HEK293 (cell line): Measurements from ENCODE around the gene AMN.

Experiments used
- FEZF1 ChIP-seq: fragments of 450-650 bp; formaldehyde crosslinking; IDR thresholded peaks from 2 replicates; pipeline ENCODE4 v1.5.1; 2016; ENCODE audit warnings: missing biosample characterization, missing genetic modification characterization
- GLIS2 ChIP-seq: fragments of 450-650 bp; formaldehyde crosslinking; IDR thresholded peaks from 2 replicates; pipeline ENCODE4 v1.5.1; 2016; ENCODE audit warnings: missing biosample characterization, missing genetic modification characterization
- HIC1 ChIP-seq: fragments of 450-650 bp; formaldehyde crosslinking; IDR thresholded peaks from 2 replicates; pipeline ENCODE4 v1.5.1; 2016; ENCODE audit warnings: missing biosample characterization, missing genetic modification characterization
- PATZ1 ChIP-seq: fragments of 450-650 bp; formaldehyde crosslinking; IDR thresholded peaks from 2 replicates; pipeline ENCODE4 v1.5.1; 2016; ENCODE audit warnings: missing biosample characterization, missing genetic modification characterization
- ZFP69B ChIP-seq: fragments of 450-650 bp; formaldehyde crosslinking; IDR thresholded peaks from 2 replicates; pipeline ENCODE4 v1.5.1; 2016; ENCODE audit warnings: missing biosample characterization, missing genetic modification characterization
- ZNF146 ChIP-seq: fragments of 450-650 bp; formaldehyde crosslinking; IDR thresholded peaks from 2 replicates; pipeline ENCODE4 v1.5.1; 2016; ENCODE audit warnings: missing biosample characterization, missing genetic modification characterization
- ZNF155 ChIP-seq: fragments of 450-650 bp; formaldehyde crosslinking; IDR thresholded peaks from 2 replicates; pipeline ENCODE4 v1.5.1; 2016; ENCODE audit warnings: missing biosample characterization, missing genetic modification characterization
- ZNF174 ChIP-seq: fragments of 450-650 bp; formaldehyde crosslinking; IDR thresholded peaks from 2 replicates; pipeline ENCODE4 v1.5.0; 2017; ENCODE audit warnings: missing biosample characterization, mild to moderate bottlenecking, missing genetic modification characterization
- ZNF202 ChIP-seq: fragments of 450-650 bp; formaldehyde crosslinking; IDR thresholded peaks from 2 replicates; pipeline ENCODE4 v1.5.1; 2016; ENCODE audit warnings: missing biosample characterization, missing genetic modification characterization, borderline replicate concordance
- ZNF248 ChIP-seq: fragments of 450-650 bp; formaldehyde crosslinking; IDR thresholded peaks from 2 replicates; pipeline ENCODE4 v1.5.1; 2017; ENCODE audit warnings: missing biosample characterization, missing genetic modification characterization
- ZNF341 ChIP-seq: fragments of 450-650 bp; formaldehyde crosslinking; IDR thresholded peaks from 2 replicates; pipeline ENCODE4; 2016; ENCODE audit warnings: low read depth, missing biosample characterization, missing genetic modification characterization
- ZNF350 ChIP-seq: fragments of 450-650 bp; formaldehyde crosslinking; IDR thresholded peaks from 2 replicates; pipeline ENCODE4 v1.5.0; 2017; ENCODE audit warnings: missing biosample characterization, mild to moderate bottlenecking, missing genetic modification characterization
- ZNF426 ChIP-seq: fragments of 450-650 bp; formaldehyde crosslinking; IDR thresholded peaks from 2 replicates; pipeline ENCODE4 v1.5.1; 2017; ENCODE audit warnings: missing biosample characterization, missing genetic modification characterization, mild to moderate bottlenecking, inconsistent platforms, moderate library complexity
- ZNF501 ChIP-seq: fragments of 450-650 bp; formaldehyde crosslinking; IDR thresholded peaks from 2 replicates; pipeline ENCODE4 v1.5.1; 2016; ENCODE audit warnings: missing biosample characterization, missing genetic modification characterization
- ZNF521 ChIP-seq: fragments of 450-650 bp; formaldehyde crosslinking; IDR thresholded peaks from 2 replicates; pipeline ENCODE4 v1.5.1; 2017; ENCODE audit warnings: missing biosample characterization, mild to moderate bottlenecking, missing genetic modification characterization
- ZNF555 ChIP-seq: fragments of 450-650 bp; formaldehyde crosslinking; conservative IDR thresholded peaks from 2 replicates; pipeline ENCODE4 v1.5.1; 2017; ENCODE audit warnings: missing biosample characterization, mild to moderate bottlenecking, missing genetic modification characterization, inconsistent platforms
- ZNF639 ChIP-seq: fragments of 450-650 bp; formaldehyde crosslinking; IDR thresholded peaks from 2 replicates; pipeline ENCODE4 v1.5.1; 2016; ENCODE audit warnings: missing biosample characterization, missing genetic modification characterization
- ZNF692 ChIP-seq: fragments of 450-650 bp; formaldehyde crosslinking; IDR thresholded peaks from 2 replicates; pipeline ENCODE4 v1.5.1; 2016; ENCODE audit warnings: missing biosample characterization, missing genetic modification characterization
- ZNF701 ChIP-seq: fragments of 450-650 bp; formaldehyde crosslinking; IDR thresholded peaks from 2 replicates; pipeline ENCODE4 v1.5.1; 2016; ENCODE audit warnings: missing biosample characterization, missing genetic modification characterization
- ZNF76 ChIP-seq: fragments of 450-650 bp; formaldehyde crosslinking; IDR thresholded peaks from 2 replicates; pipeline ENCODE4; 2016; ENCODE audit warnings: low read depth, missing biosample characterization, missing genetic modification characterization, borderline replicate concordance
- ZSCAN30 ChIP-seq: fragments of 450-650 bp; IDR thresholded peaks from 2 replicates; pipeline ENCODE4 v1.5.1; 2018; ENCODE audit warnings: missing biosample characterization, mild to moderate bottlenecking, missing genetic modification characterization, moderate library complexity
- TF ChIP-seq, protein P1 (sequence below): fragments of 450-650 bp; formaldehyde crosslinking; IDR thresholded peaks from 2 replicates; pipeline ENCODE4 v1.5.1; 2016; ENCODE audit warnings: missing biosample characterization, missing genetic modification characterization
- TF ChIP-seq, protein P2 (sequence below): fragments of 450-650 bp; IDR thresholded peaks from 2 replicates; pipeline ENCODE4 v1.5.1; 2018; ENCODE audit warnings: missing biosample characterization, missing genetic modification characterization
- TF ChIP-seq, protein P3 (sequence below): fragments of 450-650 bp; formaldehyde crosslinking; IDR thresholded peaks from 2 replicates; pipeline ENCODE4 v1.5.1; 2016; ENCODE audit warnings: missing biosample characterization, missing genetic modification characterization
- TF ChIP-seq, protein P4 (sequence below): fragments of 450-650 bp; formaldehyde crosslinking; IDR thresholded peaks from 2 replicates; pipeline ENCODE4 v1.5.1; 2017; ENCODE audit warnings: missing biosample characterization, mild to moderate bottlenecking, missing genetic modification characterization, moderate library complexity

The AMN gene

GRCh38 chr14:102875652-102876051 lies 46.8 kb upstream of the AMN start (continued):
- TF ChIP-seq, protein P1, sequence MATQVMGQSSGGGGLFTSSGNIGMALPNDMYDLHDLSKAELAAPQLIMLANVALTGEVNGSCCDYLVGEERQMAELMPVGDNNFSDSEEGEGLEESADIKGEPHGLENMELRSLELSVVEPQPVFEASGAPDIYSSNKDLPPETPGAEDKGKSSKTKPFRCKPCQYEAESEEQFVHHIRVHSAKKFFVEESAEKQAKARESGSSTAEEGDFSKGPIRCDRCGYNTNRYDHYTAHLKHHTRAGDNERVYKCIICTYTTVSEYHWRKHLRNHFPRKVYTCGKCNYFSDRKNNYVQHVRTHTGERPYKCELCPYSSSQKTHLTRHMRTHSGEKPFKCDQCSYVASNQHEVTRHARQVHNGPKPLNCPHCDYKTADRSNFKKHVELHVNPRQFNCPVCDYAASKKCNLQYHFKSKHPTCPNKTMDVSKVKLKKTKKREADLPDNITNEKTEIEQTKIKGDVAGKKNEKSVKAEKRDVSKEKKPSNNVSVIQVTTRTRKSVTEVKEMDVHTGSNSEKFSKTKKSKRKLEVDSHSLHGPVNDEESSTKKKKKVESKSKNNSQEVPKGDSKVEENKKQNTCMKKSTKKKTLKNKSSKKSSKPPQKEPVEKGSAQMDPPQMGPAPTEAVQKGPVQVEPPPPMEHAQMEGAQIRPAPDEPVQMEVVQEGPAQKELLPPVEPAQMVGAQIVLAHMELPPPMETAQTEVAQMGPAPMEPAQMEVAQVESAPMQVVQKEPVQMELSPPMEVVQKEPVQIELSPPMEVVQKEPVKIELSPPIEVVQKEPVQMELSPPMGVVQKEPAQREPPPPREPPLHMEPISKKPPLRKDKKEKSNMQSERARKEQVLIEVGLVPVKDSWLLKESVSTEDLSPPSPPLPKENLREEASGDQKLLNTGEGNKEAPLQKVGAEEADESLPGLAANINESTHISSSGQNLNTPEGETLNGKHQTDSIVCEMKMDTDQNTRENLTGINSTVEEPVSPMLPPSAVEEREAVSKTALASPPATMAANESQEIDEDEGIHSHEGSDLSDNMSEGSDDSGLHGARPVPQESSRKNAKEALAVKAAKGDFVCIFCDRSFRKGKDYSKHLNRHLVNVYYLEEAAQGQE (tag by site-specific recombination), result no peak
- TF ChIP-seq ZNF639 (no peak), ZNF521 (tag by site-specific recombination) (no peak), ZSCAN30 (tag by site-specific recombination) (no peak), HIC1 (tag by site-specific recombination) (no peak), ZNF146 (no peak), ZNF701 (tag by site-specific recombination) (no peak), ZNF174 (tag by site-specific recombination) (no peak), ZNF202 (tag by site-specific recombination) (no peak), ZNF350 (tag by site-specific recombination) (no peak), ZNF426 (tag by site-specific recombination) (no peak), FEZF1 (tag by site-specific recombination) (peak; percentile 37), PATZ1 (no peak), ZNF501 (no peak), ZNF341 (tag by site-specific recombination) (no peak), ZNF555 (tag by site-specific recombination) (no peak), GLIS2 (tag by site-specific recombination) (no peak), ZFP69B (no peak; the same call in 1 of the 2 replicates), ZNF248 (no peak), ZNF692 (tag by site-specific recombination) (peak; percentile 48; the same call in 1 of the 2 replicates), ZNF155 (tag by site-specific recombination) (no peak), ZNF76 (no peak)
- TF ChIP-seq, protein P2, sequence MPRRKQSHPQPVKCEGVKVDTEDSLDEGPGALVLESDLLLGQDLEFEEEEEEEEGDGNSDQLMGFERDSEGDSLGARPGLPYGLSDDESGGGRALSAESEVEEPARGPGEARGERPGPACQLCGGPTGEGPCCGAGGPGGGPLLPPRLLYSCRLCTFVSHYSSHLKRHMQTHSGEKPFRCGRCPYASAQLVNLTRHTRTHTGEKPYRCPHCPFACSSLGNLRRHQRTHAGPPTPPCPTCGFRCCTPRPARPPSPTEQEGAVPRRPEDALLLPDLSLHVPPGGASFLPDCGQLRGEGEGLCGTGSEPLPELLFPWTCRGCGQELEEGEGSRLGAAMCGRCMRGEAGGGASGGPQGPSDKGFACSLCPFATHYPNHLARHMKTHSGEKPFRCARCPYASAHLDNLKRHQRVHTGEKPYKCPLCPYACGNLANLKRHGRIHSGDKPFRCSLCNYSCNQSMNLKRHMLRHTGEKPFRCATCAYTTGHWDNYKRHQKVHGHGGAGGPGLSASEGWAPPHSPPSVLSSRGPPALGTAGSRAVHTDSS (tag by site-specific recombination), result no peak
- TF ChIP-seq, protein P3, sequence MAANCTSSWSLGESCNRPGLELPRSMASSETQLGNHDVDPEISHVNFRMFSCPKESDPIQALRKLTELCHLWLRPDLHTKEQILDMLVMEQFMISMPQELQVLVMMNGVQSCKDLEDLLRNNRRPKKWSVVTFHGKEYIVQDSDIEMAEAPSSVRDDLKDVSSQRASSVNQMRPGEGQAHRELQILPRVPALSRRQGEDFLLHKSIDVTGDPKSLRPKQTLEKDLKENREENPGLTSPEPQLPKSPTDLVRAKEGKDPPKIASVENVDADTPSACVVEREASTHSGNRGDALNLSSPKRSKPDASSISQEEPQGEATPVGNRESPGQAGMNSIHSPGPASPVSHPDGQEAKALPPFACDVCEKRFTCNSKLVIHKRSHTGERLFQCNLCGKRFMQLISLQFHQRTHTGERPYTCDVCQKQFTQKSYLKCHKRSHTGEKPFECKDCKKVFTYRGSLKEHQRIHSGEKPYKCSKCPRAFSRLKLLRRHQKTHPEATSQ, result no peak
- TF ChIP-seq, protein P4, sequence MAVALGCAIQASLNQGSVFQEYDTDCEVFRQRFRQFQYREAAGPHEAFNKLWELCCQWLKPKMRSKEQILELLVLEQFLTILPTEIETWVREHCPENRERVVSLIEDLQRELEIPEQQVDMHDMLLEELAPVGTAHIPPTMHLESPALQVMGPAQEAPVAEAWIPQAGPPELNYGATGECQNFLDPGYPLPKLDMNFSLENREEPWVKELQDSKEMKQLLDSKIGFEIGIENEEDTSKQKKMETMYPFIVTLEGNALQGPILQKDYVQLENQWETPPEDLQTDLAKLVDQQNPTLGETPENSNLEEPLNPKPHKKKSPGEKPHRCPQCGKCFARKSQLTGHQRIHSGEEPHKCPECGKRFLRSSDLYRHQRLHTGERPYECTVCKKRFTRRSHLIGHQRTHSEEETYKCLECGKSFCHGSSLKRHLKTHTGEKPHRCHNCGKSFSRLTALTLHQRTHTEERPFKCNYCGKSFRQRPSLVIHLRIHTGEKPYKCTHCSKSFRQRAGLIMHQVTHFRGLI (tag by site-specific recombination), result no peak
